ENCODE data around the gene RHD.
"Not testable (repeated sequence)": the region's sequence is repeated elsewhere in the genome, so short reads cannot be mapped to it uniquely, and the experiment has no call there.

The RHD gene

GRCh38 chr1:25257196-25257595 is 15.1 kb upstream of the RHD start:
- DNase-seq: no peak

DNA sequence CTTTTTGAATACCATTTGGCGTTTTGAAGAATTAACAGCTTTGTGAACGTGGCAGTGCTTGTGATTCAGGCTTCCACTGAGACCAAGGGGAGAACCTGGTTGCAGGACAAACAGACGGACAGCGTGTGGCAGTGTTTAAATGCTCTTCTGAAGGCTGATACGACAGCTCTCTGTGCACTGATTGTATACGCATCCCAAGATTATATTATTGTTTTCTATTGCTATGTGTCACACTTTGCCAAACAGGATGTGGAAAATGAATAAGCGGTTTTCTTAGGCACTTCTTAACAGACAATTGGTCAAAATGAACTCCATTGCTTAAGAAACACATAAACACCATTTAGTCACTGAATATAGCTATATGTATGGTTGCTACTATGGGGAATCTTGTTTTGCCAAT is 12.5 kb upstream of the RHD start:
- DNase-seq: not testable (repeated sequence)

DNA sequence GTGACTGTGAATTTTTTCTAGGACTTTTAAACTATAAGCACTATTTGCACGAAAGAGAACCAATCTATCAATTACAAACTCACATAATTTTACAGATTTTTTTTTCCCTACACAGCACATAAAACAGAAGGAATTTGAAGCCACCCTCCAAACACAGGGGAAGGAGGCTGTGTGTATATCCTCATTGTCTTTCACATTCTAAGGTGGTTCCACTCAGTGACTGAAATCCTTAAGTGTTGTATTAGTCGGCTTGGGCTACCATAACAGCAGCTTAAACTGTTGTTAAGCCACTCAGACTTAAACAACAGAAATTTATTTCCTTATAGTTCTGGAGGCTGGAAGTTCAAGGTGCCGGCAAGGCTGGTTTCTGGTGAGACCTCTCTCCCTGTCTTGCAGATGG is 12.0 kb upstream of the RHD start:
- not testable (repeated sequence) for DNase-seq

DNA sequence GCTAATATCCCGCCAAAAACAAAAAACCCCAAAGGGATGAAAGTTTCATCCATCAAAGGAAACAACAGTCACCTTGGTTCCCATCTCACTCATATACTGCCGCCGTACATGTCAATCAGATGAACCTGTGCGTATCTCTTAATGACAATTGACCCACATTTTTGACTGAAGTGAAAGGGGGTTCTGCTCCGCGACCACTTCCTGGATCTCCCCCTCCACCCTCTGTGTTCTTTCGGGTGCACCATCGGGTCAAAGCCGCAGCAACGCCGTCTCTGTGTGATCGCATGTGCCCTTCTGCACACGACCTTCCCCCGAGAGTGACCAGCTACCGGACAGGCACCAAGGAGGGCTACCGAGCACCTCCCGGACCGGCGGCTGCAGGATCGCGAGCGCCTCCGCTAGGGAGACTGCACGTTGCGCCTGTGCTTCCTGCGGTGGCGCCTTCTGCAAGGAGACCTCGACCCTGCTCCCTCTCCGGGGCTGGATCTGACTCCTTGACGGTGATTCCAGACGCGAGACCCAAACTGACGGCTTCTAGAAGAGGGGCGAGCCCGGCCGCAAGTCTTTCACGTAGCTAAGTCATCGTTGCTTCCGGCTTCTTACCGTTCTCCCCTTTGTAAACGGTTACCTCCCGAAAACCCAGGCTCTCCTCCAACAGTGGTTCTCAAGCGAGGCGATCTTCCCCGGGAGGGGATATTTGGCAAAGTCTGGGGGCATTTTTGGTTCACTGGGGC is 5.6 kb upstream of the RHD start:
- DNase-seq: peak; percentile 21

DNA sequence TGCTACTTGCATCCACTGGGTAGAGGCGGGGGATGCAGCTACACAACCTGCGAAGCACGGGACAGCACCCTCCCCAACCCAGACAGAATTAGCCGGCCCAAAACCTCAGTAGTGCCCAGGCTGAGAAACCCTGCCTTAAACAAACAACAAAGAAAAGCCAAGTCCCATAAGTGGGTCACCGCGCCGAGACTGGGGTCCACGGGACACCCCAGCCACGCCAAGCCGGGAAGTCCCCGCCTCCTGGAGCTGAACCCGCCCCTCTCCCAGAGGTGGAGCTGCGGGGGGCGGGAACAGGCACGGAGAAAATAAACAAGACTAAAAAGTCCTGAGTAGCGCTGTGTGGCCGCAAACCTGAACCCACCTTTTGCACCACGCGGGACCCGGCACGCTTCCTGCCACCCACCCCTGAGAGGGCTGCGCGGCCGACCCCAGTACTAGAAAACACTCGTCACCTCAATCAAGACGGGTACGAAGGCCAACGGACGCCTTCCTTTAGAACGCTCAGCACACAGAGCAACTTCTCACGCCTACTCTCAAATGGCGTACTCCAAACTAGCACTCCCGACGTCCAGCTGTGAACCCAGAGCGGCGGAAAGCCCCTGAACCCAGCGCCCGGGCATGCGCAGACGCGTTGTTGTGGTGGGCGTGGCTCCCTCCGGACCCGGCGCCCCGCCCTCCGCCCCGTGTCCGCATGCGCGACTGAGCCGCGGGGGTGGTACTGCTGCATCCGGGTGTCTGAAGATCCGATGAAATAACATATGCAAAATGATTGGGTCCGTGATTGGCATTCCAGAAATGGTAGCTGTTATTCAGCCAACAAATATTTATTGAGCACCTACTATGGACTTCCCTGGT is 4.8 kb upstream of the RHD start:
- DNase-seq: peak; percentile 91

GRCh38 chr1:25268143-25268760 is 4.1 kb upstream of the RHD start:
- DNase-seq: peak; percentile 16

DNA sequence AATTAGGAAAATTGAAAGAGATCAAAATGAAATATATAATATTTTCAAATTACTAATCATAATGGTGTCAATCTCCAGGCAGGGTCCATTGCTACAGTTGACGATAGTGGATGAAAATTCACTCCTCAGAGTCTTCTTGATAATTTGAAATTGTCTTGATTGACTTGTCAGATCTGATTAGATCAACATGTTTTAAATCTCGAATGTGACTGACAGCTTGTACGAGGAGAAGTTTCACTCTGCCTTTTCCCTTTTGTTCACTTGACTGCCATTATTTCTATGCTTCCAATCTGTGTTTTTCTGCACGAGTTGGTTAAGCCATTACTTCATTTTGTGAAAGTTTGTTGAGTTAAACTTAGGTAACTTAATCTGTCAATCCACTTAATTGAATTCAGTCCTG is 3.3 kb downstream of the RHD start:
- not testable (repeated sequence) for DNase-seq

DNA sequence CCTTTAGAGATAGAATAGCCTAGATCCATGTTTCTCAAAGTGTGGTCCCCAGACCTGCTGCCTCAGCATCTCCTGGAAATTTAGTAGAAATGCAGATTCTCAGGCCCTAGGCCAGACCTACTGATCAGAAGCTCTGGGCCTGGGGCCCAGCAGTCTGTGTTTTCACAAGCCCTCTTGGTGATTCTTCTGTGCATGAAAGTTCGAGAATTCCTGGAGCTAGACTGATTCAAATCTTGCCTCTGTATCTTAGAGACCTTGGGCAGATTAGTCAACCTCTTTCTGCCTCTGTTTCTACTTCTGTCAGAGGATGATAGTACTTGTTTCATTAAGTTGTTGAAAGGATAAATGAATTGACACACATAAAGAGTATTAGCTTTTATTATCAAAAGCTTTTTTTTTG is 5.0 kb downstream of the RHD start:
- not testable (repeated sequence) for DNase-seq

DNA sequence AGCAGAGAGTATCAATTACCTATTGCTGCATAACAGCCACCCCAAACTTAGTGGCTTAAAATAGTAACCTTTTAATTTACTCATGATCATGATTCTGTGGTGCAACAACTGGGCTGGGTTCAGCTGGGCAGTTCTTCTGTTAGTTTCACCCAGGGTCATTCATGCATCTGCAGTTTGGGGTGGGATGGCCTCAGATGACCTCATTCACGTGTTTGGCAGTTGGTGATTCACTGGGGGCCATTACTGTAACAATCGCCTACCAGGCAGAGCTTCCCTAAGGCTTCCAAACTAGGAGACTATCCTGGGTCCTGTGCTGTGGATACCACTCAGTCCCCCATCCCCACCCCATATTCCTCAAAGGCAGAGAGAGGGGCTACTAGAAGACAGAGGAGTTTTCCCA is 6.0 kb downstream of the RHD start:
- not testable (repeated sequence) for DNase-seq

DNA sequence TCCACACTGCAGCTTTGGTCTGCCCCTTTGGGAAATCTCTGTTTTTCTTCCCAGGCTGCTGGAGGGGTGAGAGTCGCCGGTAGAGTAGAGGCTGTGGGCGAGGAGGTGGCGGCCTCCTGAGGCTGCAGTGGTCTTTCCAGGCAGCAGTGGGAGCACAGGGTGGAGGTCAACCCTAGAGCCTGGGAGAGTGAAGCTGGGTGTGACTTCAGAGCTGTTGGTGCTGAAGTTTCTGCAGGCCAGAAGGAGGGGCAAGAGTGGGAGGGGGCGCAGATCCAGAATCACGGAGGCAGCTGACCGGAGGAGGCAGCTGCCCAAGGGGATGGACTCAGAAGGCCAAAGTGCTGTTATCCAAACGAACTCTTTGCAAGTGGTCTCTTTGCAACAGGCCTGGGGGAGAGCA is 6.5 kb downstream of the RHD start:
- not testable (repeated sequence) for DNase-seq

GRCh38 chr1:25279693-25280111 is 7.4 kb downstream of the RHD start:
- DNase-seq: not testable (repeated sequence)

- DNase-seq: not testable (repeated sequence)
These were observed 13.6 kb downstream of the RHD start for GRCh38 chr1:25285862-25286261.

DNA sequence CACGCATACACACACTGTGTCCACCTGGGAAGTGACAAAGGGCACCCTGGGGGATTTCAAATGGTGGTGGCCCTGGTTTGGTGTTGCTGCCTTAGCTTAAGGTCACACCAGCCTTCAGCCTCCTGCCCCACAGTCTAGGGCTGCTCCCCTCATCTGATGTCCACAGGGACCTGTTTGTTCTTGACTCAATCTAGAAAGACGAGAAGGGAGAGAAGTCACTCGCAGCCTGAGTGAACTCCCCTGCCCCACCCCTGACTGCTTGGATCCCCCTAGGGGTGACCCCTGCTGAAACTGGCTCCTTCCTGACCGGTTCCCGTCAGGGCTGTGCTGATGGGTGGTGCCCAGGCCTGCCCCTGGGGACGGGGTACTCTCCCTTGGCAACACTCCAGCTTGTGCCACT is 14.9 kb downstream of the RHD start:
- DNase-seq: not testable (repeated sequence)

- DNase-seq: not testable (repeated sequence)
These were observed 16.3 kb downstream of the RHD start for GRCh38 chr1:25288573-25289101.

DNA sequence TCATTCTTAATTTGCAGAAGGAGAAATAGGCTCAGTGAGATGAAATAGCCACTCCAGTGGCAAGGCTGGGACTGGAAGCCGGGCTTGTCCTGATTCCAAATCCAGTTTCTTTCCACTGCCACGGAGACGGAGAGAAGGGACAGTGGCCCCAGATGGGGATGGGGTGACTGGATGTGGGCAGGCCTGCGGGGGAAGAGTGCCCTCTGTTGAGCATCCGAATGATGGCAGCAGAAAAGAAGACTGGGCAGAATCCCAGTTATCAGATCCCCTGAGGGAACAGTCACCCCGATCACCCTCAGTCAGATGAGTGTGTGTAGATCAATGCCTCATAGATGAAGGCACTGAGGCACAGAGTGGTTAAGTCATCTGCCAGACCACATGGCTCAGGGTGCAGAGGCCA is 17.7 kb downstream of the RHD start:
- not testable (repeated sequence) for DNase-seq

DNA sequence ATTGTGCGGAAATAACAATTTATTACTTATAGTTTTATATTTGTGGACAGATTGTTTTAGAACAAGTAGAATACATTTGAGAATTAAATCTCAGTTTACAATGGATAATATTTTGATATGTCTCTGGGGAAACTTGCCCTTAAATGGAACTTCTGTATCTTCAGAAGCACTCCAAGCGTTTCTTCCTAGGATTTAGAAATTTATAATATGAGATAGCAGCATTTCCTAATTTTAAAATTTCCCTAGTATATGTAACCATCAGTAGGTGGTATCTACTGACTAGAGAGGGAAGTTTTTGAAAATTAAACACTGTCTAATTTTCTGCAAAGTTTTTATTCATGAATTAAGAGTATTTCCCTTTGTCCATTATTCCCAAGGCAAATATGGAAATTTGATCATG is 21.1 kb downstream of the RHD start:
- not testable (repeated sequence) for DNase-seq

DNA sequence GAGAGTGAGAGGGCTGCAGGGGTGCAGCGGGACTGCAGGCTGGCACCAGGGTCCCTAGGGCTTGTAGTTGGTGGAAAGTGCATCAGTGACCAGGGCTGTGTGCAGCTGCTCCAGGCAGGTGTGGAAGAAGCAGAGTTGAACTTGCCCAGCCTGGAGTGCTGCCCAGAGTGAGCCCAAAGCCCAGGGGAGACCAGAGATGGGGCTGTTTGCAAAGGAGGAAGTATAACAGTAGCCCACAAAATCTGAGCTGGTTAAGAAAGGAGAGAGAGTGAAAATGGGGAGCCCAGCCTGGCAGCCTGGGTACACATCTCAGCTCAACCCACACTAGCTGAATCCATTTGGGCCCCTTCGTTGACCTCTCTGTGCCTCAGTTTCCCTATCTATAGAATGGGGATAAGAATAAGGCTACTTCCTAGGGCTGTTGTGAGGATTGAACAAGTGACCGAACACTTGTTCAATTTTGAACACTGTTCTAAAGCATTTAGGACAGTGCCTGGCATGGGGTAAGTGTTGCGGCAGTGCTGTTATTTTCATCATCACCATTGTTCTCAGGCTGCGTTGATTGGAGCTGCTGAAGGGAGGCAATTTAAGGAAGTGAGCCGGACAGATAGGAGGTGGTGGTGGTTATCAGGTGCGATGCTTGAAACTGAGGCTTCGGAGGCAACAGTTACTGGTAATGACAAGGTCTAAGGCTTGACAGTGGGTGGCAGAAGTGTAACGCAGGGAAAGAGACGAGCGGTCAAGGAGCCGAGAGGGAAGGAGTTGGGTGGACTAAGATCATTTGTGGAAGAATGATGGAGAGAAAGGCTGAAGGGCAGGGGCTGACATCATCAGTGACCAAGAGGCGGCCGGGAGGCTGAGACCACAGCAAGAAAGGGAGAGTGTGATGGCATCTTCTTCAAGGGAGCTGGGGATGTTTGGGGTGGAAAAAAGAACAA is 22.8 kb downstream of the RHD start:
- DNase-seq: not testable (repeated sequence)

GRCh38 chr1:25296501-25296900 is 24.2 kb downstream of the RHD start:
- not testable (repeated sequence) for DNase-seq

DNA sequence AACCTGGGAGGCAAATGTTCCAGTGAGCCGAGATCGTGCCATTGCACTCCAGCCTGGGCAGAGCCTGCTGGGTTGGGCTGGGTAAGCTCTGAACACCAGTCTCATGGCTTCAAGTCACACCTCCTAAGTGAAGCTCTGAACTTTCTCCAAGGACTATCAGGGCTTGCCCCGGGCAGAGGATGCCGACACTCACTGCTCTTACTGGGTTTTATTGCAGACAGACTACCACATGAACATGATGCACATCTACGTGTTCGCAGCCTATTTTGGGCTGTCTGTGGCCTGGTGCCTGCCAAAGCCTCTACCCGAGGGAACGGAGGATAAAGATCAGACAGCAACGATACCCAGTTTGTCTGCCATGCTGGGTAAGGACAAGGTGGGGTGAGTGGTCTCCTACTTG is 28.4 kb downstream of the RHD start:
- DNase-seq: not testable (repeated sequence)

DNA sequence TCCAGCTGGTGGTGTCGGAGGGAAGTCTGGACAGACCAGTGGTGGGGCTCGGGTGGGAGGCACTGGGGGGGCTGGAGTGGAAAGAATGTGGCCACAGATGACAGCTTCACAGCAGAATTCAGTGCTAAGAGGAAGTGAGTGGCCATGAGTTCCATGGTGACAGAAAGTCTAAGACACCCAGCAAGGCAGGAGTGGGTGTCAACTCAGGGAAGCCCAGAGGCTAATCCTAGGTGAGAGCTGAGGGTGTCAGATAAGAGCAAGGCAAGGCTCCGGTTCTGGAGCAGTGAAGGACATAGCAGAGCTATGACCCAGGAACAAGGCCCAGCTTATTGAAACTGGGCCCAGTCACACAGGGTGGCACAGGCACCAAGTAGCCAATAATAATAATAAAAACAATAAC is 30.0 kb downstream of the RHD start:
- not testable (repeated sequence) for DNase-seq

GRCh38 chr1:25304936-25305335 is 32.6 kb downstream of the RHD start:
- not testable (repeated sequence) for DNase-seq

DNA sequence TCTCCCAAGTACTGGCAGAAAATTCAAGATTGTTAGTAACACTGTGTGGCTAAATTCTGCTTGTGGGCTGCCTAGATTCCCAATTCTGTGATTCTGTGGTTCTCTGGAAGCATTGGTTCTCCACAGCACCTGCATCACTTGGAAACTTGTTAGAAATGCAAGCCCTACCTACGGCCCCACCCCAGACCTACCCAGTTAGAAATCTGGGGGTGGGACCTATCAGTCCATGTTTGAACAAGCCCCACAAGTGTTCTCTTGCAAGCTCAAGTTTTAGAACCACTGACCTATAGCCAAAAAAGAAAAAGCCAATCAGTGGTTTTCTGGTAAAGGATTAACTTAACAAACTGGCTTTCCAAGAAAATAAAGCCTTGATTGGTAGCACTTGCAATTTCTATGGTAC is 35.9 kb downstream of the RHD start:
- DNase-seq: not testable (repeated sequence)

Measured in stimulated activated CD4-positive, alpha-beta T cell treated with anti-CD3 and anti-CD28 coated beads, Interleukin-1b, Interleukin-23, amount 100 ng/mL, for 48 hours (primary cell).